ENCODE results near the gene ABCA1.

Gene ABCA1

DNA sequence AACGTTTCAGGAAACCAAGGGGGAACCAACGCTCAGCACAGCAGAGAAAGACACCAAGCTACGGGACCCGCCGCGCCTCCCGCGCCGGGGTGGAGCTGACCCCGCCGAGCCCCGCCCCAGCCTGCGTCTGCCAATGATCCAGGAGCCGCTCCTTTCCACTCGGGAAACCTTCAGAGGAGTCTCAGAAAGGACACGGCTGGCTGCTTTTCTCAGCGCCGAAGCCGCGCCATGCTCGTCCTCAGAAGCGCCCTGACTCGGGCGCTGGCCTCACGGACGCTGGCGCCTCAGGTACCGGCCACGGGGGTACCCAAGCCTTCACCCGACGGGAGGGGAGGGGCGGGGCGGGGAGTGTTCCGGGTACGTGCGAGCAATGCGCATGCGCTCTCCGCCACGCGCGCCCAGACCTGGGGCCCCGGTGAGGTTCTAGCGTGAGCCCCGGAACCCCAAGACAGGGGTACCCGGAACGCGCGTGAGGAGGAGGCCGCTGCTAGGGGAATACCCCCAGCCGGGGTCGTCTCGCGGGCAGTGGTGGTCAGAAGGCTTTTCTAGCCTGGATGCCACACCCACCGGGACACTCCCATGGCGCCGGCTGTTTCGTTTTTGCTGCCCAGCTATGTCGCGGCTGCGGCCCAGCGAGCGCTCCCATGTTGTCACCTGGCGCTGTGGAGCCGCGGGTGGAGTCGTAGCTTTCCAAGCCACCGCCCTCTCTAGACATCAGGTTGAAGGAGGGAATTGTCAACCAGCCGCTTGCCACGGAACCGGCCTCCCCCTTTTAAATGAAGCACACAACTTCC, 180.2 kb downstream of the ABCA1 start, which contains the start of gene NIPSNAP3A:
NIPSNAP3A (plus strand) TSS at position 119 of the 794 bp plus-strand sequence; CDS start at position 229, 110 bp downstream.
- DNase-seq, result peak; percentile 82

DNA sequence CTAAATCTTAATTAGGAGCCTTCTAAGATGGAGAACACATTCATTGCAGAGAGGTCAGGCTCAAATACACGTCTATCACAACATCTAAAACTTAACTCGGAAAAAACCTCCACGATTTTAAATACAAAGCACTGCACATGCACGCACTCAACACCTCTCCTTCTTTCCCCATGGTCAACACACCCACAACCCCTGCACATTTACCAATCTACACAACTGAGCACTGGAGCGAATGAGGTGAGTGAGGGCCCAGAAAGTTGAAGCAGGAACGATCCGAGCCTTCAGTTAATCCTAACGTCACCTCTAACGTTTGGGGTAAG, 180.8 kb downstream of the ABCA1 start:
- DNase-seq, result no peak

- no peak for DNase-seq
Measured at GRCh38 chr9:104746798-104747197, 181.2 kb downstream of the ABCA1 start.

DNA sequence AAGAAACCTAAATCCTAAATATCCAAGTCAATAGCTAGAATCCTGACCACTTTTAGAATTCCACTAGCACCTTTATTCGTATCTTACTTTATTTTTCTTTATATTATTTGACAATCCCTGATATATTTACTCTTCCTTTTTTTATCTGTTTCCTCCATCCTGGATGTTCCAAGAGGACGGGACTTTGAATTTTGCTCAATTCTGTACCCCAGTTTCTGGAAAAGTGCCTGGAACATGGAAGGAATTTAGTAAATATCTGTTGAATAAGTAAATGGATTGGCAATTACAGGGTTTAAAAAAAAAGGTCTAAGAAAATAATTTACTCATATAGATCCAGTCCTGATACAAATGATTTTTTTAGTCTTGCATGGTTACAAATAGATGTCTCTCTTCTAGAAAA, 181.7 kb downstream of the ABCA1 start:
- no peak for DNase-seq

- DNase-seq, result no peak
Measured at GRCh38 chr9:104745852-104746251, 182.1 kb downstream of the ABCA1 start.

DNA sequence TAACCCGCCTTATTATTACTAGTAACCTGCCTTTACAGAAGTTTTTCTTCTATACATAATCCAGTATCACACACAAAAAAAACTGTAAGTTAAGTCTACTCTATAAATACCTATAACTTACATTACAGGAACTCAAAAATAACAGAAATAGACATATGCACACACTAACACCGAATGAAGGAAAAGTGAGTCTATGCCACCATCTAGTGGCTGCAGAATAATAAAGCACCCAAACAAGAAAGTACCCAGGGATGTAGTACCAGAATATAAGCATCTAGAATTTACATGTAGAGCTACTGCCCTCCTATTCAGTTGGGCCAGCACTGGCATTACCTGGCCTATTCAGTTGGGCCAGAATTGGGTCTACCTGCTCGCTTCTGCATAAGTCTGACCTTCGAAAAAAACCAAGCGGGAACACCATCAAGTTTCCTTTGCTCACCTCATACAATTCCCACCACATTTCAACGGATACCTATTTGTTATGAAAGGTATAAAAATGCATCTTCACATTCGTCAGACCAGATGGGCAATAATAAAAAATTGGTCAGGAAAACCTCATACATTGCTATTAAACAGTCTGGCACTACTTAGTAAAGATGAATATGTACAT, 184.5 kb downstream of the ABCA1 start:
- no peak for DNase-seq

- no peak for DNase-seq
Measured at GRCh38 chr9:104740621-104741020, 187.3 kb downstream of the ABCA1 start.

DNA sequence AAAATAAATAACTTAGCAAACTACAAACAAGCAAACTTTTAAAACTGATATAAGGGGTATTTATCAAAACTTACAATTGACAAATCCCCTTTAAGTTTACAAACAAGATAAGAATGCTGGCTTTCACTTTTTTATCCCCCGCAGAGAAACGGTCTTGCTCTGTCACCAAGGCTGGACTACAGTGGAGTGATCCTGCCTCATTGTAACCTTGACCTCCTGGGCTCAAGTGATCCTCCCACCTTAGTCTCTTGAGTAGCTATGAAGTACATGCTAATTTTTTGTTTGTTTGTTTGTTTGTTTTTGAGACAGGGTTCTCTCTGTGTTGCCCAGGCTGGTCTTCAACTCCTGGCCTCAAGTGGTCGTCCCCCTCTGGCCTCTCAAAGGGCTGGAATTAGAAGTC, 189.5 kb downstream of the ABCA1 start:
- DNase-seq, result no peak
